DOHH2 (cell line): ENCODE data around the gene ADAMTSL5.

Experiments used
- H3F3A ChIP-seq: fragments of 200-600 bp; sonication (generic), shearing (Covaris generic); 2 replicates; pipeline ENCODE4 v1.6.0; 2016; ENCODE audit warnings: antibody characterized with exemption, mild to moderate bottlenecking; ENCODE audit not compliant: control insufficient read depth, insufficient read depth
- H3K27ac ChIP-seq: fragments of 200-600 bp; sonication (generic); 2 replicates; pipeline ENCODE4 v1.5.1; 2014; ENCODE audit warnings: low read depth, mild to moderate bottlenecking, low read length, moderate library complexity
- H3K27me3 ChIP-seq: fragments of 200-600 bp; sonication (generic); 2 replicates; pipeline ENCODE4 v1.6.1; 2014; ENCODE audit warnings: mild to moderate bottlenecking, low read length, mixed read lengths; ENCODE audit not compliant: control insufficient read depth
- H3K36me3 ChIP-seq: fragments of 200-600 bp; sonication (generic); 2 replicates; pipeline ENCODE4 v1.6.1; 2014; ENCODE audit warnings: mild to moderate bottlenecking, low read length, moderate library complexity, mixed read lengths; ENCODE audit not compliant: control insufficient read depth
- H3K4me1 ChIP-seq: fragments of 200-600 bp; sonication (generic); 2 replicates; pipeline ENCODE4 v1.6.1; 2014; ENCODE audit warnings: mild to moderate bottlenecking, low read length, mixed read lengths; ENCODE audit not compliant: control insufficient read depth
- H3K4me2 ChIP-seq: fragments of 200-600 bp; sonication (generic); 2 replicates; pipeline ENCODE4 v1.6.0; 2014; ENCODE audit warnings: mild to moderate bottlenecking, low read length, moderate library complexity
- H3K4me3 ChIP-seq: fragments of 200-600 bp; sonication (generic); 2 replicates; pipeline ENCODE4 v1.5.1; 2014; ENCODE audit warnings: mild to moderate bottlenecking, low read length, mixed read lengths
- H3K79me2 ChIP-seq: fragments of 200-600 bp; sonication (generic); 2 replicates; pipeline ENCODE4 v1.6.1; 2014; ENCODE audit warnings: mild to moderate bottlenecking, low read length, mixed read lengths; ENCODE audit not compliant: control insufficient read depth
- H3K9me2 ChIP-seq: fragments of 200-600 bp; sonication (generic); replicated peaks from 2 replicates; pipeline ENCODE4 v1.6.1; 2014; ENCODE audit warnings: mild to moderate bottlenecking, low read length, mixed read lengths; ENCODE audit not compliant: control insufficient read depth
- H3K9me3 ChIP-seq: fragments of 200-600 bp; sonication (generic); 2 replicates; pipeline ENCODE4 v1.6.1; 2014; ENCODE audit warnings: antibody characterized with exemption, low read length, mixed read lengths; ENCODE audit not compliant: control insufficient read depth, insufficient read depth
- H4K20me1 ChIP-seq: fragments of 200-600 bp; sonication (generic); 2 replicates; pipeline ENCODE4 v1.6.0; 2014; ENCODE audit warnings: low read depth, mild to moderate bottlenecking, antibody characterized with exemption, low read length, moderate library complexity; ENCODE audit not compliant: control insufficient read depth, insufficient read depth
- CTCF ChIP-seq: fragments of 200-600 bp; sonication (generic); IDR thresholded peaks from one replicate; pipeline ENCODE4 v1.5.1; 2014; ENCODE audit warnings: antibody characterized with exemption, mild to moderate bottlenecking, low read depth, low read length; ENCODE audit not compliant: poor library complexity, severe bottlenecking
- EZH2phosphoT487 ChIP-seq: fragments of 200-600 bp; sonication (generic); IDR thresholded peaks from 2 replicates; pipeline ENCODE4 v1.6.1; 2017; ENCODE audit warnings: borderline replicate concordance, mild to moderate bottlenecking, antibody characterized with exemption, low read length, moderate library complexity, mixed read lengths

ADAMTSL5 gene

GRCh38 chr19:1513499-1514294 is 878 bp upstream of the ADAMTSL5 start:
- Histone ChIP-seq H3K36me3 (no peaks in the 10 kb centered on the region), H3K4me2 (peak overlapping the region; percentile 55), H3K27me3 (peaks cover 22% of the 10 kb centered on the region), H3K4me3 (peak overlapping the region; percentile 46; the same call in 1 of the 2 replicates), H3K4me1 (peaks cover 10% of the 10 kb centered on the region), H3K27ac (no peak overlapping the region), H3F3A (no peaks in the 10 kb centered on the region), H3K9me3 (no peaks in the 10 kb centered on the region), H4K20me1 (0 out of 2 replicates have a peak, but pooled peaks cover 3% of the 10 kb centered on the region), H3K79me2 (no peaks in the 10 kb centered on the region), H3K9me2 (no peaks in the 10 kb centered on the region)
- peak; percentile 84 for TF ChIP-seq CTCF
- TF ChIP-seq EZH2phosphoT487: no peak

- no peaks in the 10 kb centered on the region for H3K79me2 ChIP-seq
- H3K27me3 ChIP-seq: peaks cover 22% of the 10 kb centered on the region
- H3F3A ChIP-seq: no peaks in the 10 kb centered on the region
- TF ChIP-seq CTCF (no peak), EZH2phosphoT487 (no peak)
- H3K9me2 ChIP-seq: no peaks in the 10 kb centered on the region
- peaks cover 6% of the 10 kb centered on the region; the same call in 1 of the 2 replicates for H3K9me3 ChIP-seq
- H3K4me1 ChIP-seq: peaks cover 10% of the 10 kb centered on the region
- H3K4me2 ChIP-seq: no peak overlapping the region
- 0 out of 2 replicates have a peak, but pooled peaks cover 3% of the 10 kb centered on the region for H4K20me1 ChIP-seq
- H3K4me3 ChIP-seq: no peak overlapping the region
- H3K27ac ChIP-seq: no peak overlapping the region
- H3K36me3 ChIP-seq: no peaks in the 10 kb centered on the region
These were observed 1.2 kb downstream of the ADAMTSL5 start for GRCh38 chr19:1511318-1512317.

GRCh38 chr19:1510807-1511206 is 2.0 kb downstream of the ADAMTSL5 start:
- peaks cover 6% of the 10 kb centered on the region; the same call in 1 of the 2 replicates for H3K9me3 ChIP-seq
- peaks cover 22% of the 10 kb centered on the region for H3K27me3 ChIP-seq
- H3K27ac ChIP-seq: no peak overlapping the region
- no peaks in the 10 kb centered on the region for H3F3A ChIP-seq
- no peaks in the 10 kb centered on the region for H3K36me3 ChIP-seq
- H3K9me2 ChIP-seq: no peaks in the 10 kb centered on the region
- H4K20me1 ChIP-seq: 0 out of 2 replicates have a peak, but pooled peaks cover 3% of the 10 kb centered on the region
- TF ChIP-seq CTCF: no peak
- TF ChIP-seq EZH2phosphoT487: no peak
- H3K4me2 ChIP-seq: no peak overlapping the region
- H3K79me2 ChIP-seq: no peaks in the 10 kb centered on the region
- H3K4me3 ChIP-seq: no peak overlapping the region
- H3K4me1 ChIP-seq: peaks cover 10% of the 10 kb centered on the region
